LNCaP clone FGC (cell line): Measurements from ENCODE around the gene ADAT3.

Source experiments
- DNase-seq: peaks from one replicate; pipeline ENCODE4 v3.0.0-alpha.2; 2011; ENCODE audit warnings: low read depth
- H3K4me3 ChIP-seq: 2 replicates; pipeline ENCODE4 v1.5.1; 2011; ENCODE audit warnings: mild to moderate bottlenecking, low read depth, low read length, control low read depth
- CTCF ChIP-seq: IDR thresholded peaks from 2 replicates; pipeline ENCODE4 v1.5.1; 2012; ENCODE audit warnings: mild to moderate bottlenecking; ENCODE audit not compliant: control insufficient read depth, insufficient read depth; ENCODE audit errors: extremely low read depth

The ADAT3 gene

GRCh38 chr19:1912760-1913505, 7.7 kb downstream of the ADAT3 start:
- no peak overlapping the region for H3K4me3 ChIP-seq
- DNase-seq, result no peak
- TF ChIP-seq CTCF, result no peak

DNA sequence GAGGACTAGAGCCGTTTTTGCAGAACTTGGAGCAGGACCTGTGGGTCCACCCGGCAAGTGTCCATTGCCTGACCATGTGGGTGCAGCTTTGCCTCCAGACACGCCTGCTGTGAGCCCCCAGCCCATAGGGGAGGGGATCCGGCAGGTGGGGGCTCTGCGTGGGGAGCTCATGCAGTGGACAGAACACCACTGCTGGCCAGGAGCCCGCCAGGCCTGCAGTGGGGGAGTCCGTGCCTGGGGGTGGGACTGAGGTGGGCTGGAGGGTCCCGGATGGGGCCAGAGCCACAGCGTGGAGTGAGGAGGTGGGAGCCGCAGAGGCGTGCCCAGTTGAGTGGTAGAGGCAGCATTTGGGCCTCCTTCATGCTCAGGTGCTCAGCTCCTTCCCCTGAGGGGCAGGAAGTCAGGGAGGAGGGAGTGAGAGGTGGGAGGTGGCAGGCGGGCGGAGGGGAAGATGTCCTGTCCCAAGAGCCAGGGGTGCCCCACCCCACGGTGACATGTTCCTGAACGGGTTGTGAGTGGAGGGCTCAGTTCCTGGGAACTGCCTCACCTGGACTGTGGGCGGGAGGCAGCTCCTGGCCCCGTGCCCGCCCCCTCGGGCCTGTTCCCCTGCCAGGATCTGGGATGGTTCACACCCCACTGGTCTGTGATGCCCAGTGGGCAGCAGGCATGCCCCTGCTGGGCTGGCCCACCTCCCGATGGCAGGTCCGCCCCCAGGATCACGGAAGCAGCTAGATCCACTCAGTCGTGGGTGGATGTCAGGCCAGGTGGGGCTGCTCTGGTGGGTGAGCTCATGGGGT, 8.8 kb downstream of the ADAT3 start:
- no peak overlapping the region for H3K4me3 ChIP-seq
- no peak for DNase-seq
- TF ChIP-seq CTCF, result no peak

DNA sequence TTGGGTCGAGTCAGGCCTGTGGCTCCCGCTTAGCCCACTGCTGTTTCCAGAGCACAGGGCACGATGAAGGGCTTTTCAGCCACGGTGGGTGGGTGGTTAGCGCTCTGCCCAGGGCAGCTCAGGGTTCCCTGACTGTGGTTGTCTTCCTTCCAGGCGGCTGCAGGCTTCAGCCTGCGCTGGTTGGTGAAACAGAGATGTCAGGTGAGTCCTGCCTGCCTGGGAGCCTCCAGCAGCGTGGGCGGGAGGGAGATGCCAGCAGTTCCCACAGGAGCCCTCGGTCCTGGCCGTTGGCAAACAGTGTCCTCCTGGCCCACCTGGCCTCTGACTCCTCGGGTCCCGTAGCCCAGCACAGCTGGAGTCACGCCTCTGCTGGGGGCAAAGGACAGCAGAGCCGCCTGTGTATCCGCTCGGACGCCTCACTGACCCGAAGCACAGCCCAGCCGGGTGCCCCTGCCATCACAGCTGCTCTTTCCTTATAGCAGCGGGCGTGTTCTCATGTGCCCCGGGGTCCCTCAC, 9.7 kb downstream of the ADAT3 start:
- H3K4me3 ChIP-seq, result no peak overlapping the region
- no peak for TF ChIP-seq CTCF
- DNase-seq, result no peak

DNA sequence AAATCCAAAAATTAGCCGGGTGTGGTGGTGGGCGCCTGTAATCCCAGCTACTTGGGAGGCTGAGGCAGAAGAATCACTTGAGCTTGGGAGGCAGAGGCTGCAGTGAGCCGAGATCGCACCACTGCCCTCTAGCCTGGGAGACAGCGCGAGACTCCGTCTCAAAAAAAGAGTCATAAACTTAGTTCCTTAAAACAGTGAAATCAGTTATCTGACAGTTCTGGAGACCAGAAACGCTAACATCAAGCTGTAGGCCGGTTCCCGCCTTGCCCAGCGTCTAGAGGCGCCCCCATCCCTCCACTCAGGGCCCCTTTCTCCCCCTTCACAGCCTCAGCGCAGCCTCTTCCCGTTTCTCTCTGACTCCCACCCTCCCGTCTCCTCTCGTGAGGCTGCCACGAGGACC, 11.9 kb downstream of the ADAT3 start:
- H3K4me3 ChIP-seq, result no peak overlapping the region
- DNase-seq, result no peak
- no peak for TF ChIP-seq CTCF

GRCh38 chr19:1917926-1918325, 12.7 kb downstream of the ADAT3 start:
- DNase-seq, result no peak

DNA sequence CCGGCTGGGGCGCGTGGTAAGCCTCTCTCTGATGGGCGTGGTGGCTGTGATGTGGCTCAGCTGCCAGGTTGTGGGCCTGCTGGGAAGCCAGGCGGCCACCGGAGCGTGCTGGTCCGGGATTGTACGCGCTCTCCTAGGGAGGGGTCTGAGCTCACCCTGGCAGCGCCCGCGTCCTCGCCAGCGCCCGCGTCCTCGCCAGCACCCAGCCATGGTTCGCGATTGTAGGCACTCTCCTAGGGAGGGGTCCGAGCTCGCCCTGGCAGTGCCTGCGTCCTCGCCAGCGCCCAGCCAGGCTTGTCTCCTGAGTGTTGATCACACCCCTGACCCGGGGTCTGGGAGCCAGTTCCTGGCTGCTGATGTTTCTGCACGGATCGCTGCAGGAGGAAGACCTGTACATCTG, 13.8 kb downstream of the ADAT3 start:
- no peak for DNase-seq
- no peak for TF ChIP-seq CTCF
- no peak overlapping the region for H3K4me3 ChIP-seq

More at GRCh38 chr19:1917926-1918325, 12.7 kb downstream of the ADAT3 start:
- no peak for TF ChIP-seq CTCF
- H3K4me3 ChIP-seq, result no peak overlapping the region
